K562 (cell line): ENCODE results near the gene PKP1. TPM values are rescaled to one million over a fixed set of nuclear protein-coding genes. Genes with fewer than 3 reads are reported as not detected.

Experiments used
- ATAC-seq: fragments of 200-7000 bp; cut with Tn5 transposase; 3 replicates; pipeline ENCODE4 v1.9.1; 2020; ENCODE audit warnings: moderate library complexity
- BruUV-seq: library from RNA; stranded (reverse); fragments of 400-500 nt; replicated peaks from 2 replicates; lab custom pipeline; 2021; lab: Mats Ljungman, UMichigan
- CTCF ChIA-PET: fragments of 300-600 bp; formaldehyde crosslinking; extraction: SDS; loops from one replicate; lab custom pipeline; 2021; ENCODE audit warnings: low intra/inter-chr PET ratio; lab: Yijun Ruan, JAX
- POLR2A ChIA-PET: fragments of 300-600, 350-650 bp; sonication (Branson Sonifier 250); formaldehyde crosslinking; extraction: SDS; loops from one replicate; lab custom pipeline; 2021; ENCODE audit warnings: antibody characterized with exemption, inconsistent platforms; lab: Yijun Ruan, JAX
- DNase-seq, 4 experiments: peaks; one replicate each; pipeline versions ENCODE4 v3.0.0 to v3.0.0-alpha.2; 2011 to 2018; ENCODE audit warnings: low spot score in 3 of 4, mixed read lengths in 3 of 4; ENCODE audit errors: extremely low read depth in 1 of 4
- FAIRE-seq: peaks from 2 replicates; lab custom pipeline; 2011; peaks lifted over from hg19 to GRCh38; lab: Jason Lieb, UNC
- H2AFZ ChIP-seq: 2 replicates; pipeline ENCODE4 v1.6.0; 2011; ENCODE audit warnings: low read depth, low read length, control low read depth, inconsistent platforms
- H3K27ac ChIP-seq: fragments of 200-600 bp; 3 replicates; pipeline ENCODE4 v1.8.0; 2011; ENCODE audit warnings: low read depth, mild to moderate bottlenecking, control low read depth, inconsistent platforms, low read length, moderate library complexity, mixed read lengths; ENCODE audit errors: extremely low read depth
- H3K27me3 ChIP-seq, 2 experiments: fragments of 300-600 bp in 1 of 2; 2 replicates in 1 of 2; 3 replicates in 1 of 2; pipeline versions ENCODE4 v1.6.0 to v1.8.0; 2011; ENCODE audit warnings: inconsistent platforms in 2 of 2, low read length in 2 of 2, mild to moderate bottlenecking in 1 of 2, mixed read lengths in 1 of 2, moderate library complexity in 1 of 2; ENCODE audit not compliant: control insufficient read depth in 2 of 2, insufficient read depth in 2 of 2
- H3K36me3 ChIP-seq: fragments of 300-600 bp; 3 replicates; pipeline ENCODE4 v1.8.0; 2011; ENCODE audit warnings: mild to moderate bottlenecking, low read length, inconsistent platforms; ENCODE audit not compliant: control insufficient read depth, insufficient read depth
- H3K4me1 ChIP-seq, 2 experiments: fragments of 200-600 bp in 1 of 2; replicated peaks in 1 of 2; 2 replicates in 1 of 2; 3 replicates in 1 of 2; pipeline versions ENCODE4 v1.5.1 to v1.8.0; 2011; ENCODE audit warnings: inconsistent platforms in 2 of 2, low read length in 2 of 2, mild to moderate bottlenecking in 1 of 2, mixed read lengths in 1 of 2, moderate library complexity in 1 of 2; ENCODE audit not compliant: control insufficient read depth in 2 of 2, insufficient read depth in 2 of 2
- H3K4me2 ChIP-seq: 2 replicates; pipeline ENCODE4 v1.6.1; 2011; ENCODE audit warnings: low read length, control low read depth, inconsistent platforms, mixed read lengths; ENCODE audit not compliant: insufficient read depth
- H3K4me3 ChIP-seq: fragments of 200-600 bp; sonication (generic), shearing (Covaris generic); 2 replicates; pipeline ENCODE4 v1.5.1; 2016; ENCODE audit warnings: control low read depth, inconsistent platforms
- H3K79me2 ChIP-seq: fragments of 200-600 bp; 3 replicates; pipeline ENCODE4 v1.8.0; 2011; ENCODE audit warnings: low read length, inconsistent platforms; ENCODE audit not compliant: control insufficient read depth, insufficient read depth
- H3K9ac ChIP-seq, 2 experiments: 2 replicates each; pipeline versions ENCODE4 v1.6.0 to v1.6.1; 2011; ENCODE audit warnings: low read depth in 2 of 2, low read length in 2 of 2, control low read depth in 1 of 2, inconsistent platforms in 1 of 2, mild to moderate bottlenecking in 1 of 2, mixed read lengths in 1 of 2; ENCODE audit not compliant: insufficient read depth in 1 of 2
- H3K9me1 ChIP-seq: one replicate; pipeline ENCODE4 v1.6.0; 2011; ENCODE audit warnings: inconsistent platforms, mild to moderate bottlenecking, low read length, moderate library complexity; ENCODE audit not compliant: control insufficient read depth, insufficient read depth
- H3K9me3 ChIP-seq: replicated peaks from 2 replicates; pipeline ENCODE4 v1.5.1; 2011; ENCODE audit warnings: low read depth, low read length, inconsistent platforms; ENCODE audit not compliant: control insufficient read depth, insufficient read depth
- H4K20me1 ChIP-seq: replicated peaks from 2 replicates; pipeline ENCODE4 v1.6.1; 2011; ENCODE audit warnings: low read length, inconsistent platforms, mixed read lengths; ENCODE audit not compliant: control insufficient read depth, insufficient read depth
- CHD4 ChIP-seq: fragments of 200-600 bp; sonication (generic); IDR thresholded peaks from 3 replicates; pipeline ENCODE4 v1.6.1; 2012; ENCODE audit warnings: low read depth, mild to moderate bottlenecking, mixed read lengths, low read length, inconsistent platforms; ENCODE audit not compliant: insufficient read depth, insufficient replicate concordance, poor library complexity, severe bottlenecking
- ESRRA ChIP-seq: fragments of 450-650 bp; IDR thresholded peaks from 2 replicates; pipeline ENCODE4 v1.6.1; 2014; ENCODE audit warnings: low read depth, mild to moderate bottlenecking, moderate library complexity, borderline replicate concordance
- FOS ChIP-seq: IDR thresholded peaks from 3 replicates; pipeline ENCODE4 v1.6.1; 2011; ENCODE audit not compliant: insufficient read length; ENCODE audit errors: extremely low read depth
- KAT8 ChIP-seq: fragments of 450-650 bp; IDR thresholded peaks from 2 replicates; pipeline ENCODE4 v1.6.1; 2016; ENCODE audit warnings: low read depth, mild to moderate bottlenecking
- KLF13 ChIP-seq: fragments of 450-650 bp; IDR thresholded peaks from 2 replicates; pipeline ENCODE4 v1.6.1; 2016; ENCODE audit warnings: missing genetic modification characterization, low read depth, mild to moderate bottlenecking, missing compliant biosample characterization, moderate library complexity, borderline replicate concordance
- LEF1 ChIP-seq: fragments of 450-650 bp; IDR thresholded peaks from 2 replicates; pipeline ENCODE4 v1.6.1; 2016; ENCODE audit warnings: mild to moderate bottlenecking
- RFX5 ChIP-seq: IDR thresholded peaks from 2 replicates; pipeline ENCODE4 v1.6.1; 2011; ENCODE audit warnings: low read depth, mild to moderate bottlenecking, improper control_type of control experiment, low read length
- SMAD2 ChIP-seq: fragments of 150-350 bp; IDR thresholded peaks from 2 replicates; pipeline ENCODE4 v1.6.1; 2014; ENCODE audit warnings: low read depth, mild to moderate bottlenecking, low read length
- WGBS: fragments of 100-300 bp; shearing (Covaris generic); methylation state at CpG from one replicate; pipeline ENCODE4 v1.1.6; 2016; ENCODE audit warnings: low coverage, mixed read lengths; ENCODE audit not compliant: insufficient coverage; ENCODE audit errors: missing lambda C conversion rate; 5-methylcytosine and 5-hydroxymethylcytosine counted together
- in situ Hi-C: fragments of 300-500 bp; cut with MboI; formaldehyde crosslinking; loops from 4 replicates; pipeline ENCODE4 v1.15.0; 2018; ENCODE audit warnings: inconsistent platforms, mixed read lengths
- intact Hi-C: fragments of 100-400 bp; cut with micrococcal nuclease; formaldehyde crosslinking; loops from 2 replicates; pipeline ENCODE4 v1.14.2; 2022
- polyA plus RNA-seq, 8 experiments: library from polyadenylated mRNA; depleted of rRNA in 4 of 8; stranded (reverse) in 5 of 8; unstranded in 3 of 8; fragments of >200 nt; fragmentation: Nextera tagmentation in 2 of 8; fragmentation: Illumina TruSeq in 1 of 8; extraction: Ambion mirVana in 2 of 8; extraction: Trizol in 1 of 8; gene quantifications; 2 replicates each; pipeline versions ENCODE4 v1.2.1 to v1.2.3, GENCODE V29; 2011 to 2014; ENCODE audit warnings: inconsistent platforms in 1 of 8, missing spikeins in 1 of 8
- total RNA-seq, 7 experiments: library from RNA; depleted of rRNA in 6 of 7; stranded (reverse); fragments of >200 nt in 6 of 7; fragmentation: Illumina TruSeq in 2 of 7; extraction: Trizol in 2 of 7; gene quantifications; 2 replicates each; pipeline versions ENCODE4 v1.2.1 to v1.2.3, GENCODE V29; 2011 to 2021; ENCODE audit warnings: low replicate concordance in 1 of 7
- TF ChIP-seq, protein P1 (sequence below): fragments of 450-650 bp; IDR thresholded peaks from 2 replicates; pipeline ENCODE4 v1.6.1; 2016; ENCODE audit warnings: missing biosample characterization, missing genetic modification characterization
- TF ChIP-seq, protein P2 (sequence below), 2 experiments: fragments of 200-800 bp in 1 of 2; sonication (Bioruptor generic) in 1 of 2; sonication (generic) in 1 of 2; formaldehyde crosslinking in 1 of 2; IDR thresholded peaks in 1 of 2; conservative IDR thresholded peaks in 1 of 2; 2 replicates each; pipeline versions ENCODE4 v1.5.0 to v1.6.1; 2016 to 2020; ENCODE audit warnings: missing compliant biosample characterization in 1 of 2, missing genetic modification characterization in 1 of 2, missing genetic modification reagents in 1 of 2

Gene PKP1
- total and polyA plus RNA-seq, 9 of the 15 experiments (the other 6 are each of a cell fraction or from before 2014, with no cell fraction given), result not detected

DNA sequence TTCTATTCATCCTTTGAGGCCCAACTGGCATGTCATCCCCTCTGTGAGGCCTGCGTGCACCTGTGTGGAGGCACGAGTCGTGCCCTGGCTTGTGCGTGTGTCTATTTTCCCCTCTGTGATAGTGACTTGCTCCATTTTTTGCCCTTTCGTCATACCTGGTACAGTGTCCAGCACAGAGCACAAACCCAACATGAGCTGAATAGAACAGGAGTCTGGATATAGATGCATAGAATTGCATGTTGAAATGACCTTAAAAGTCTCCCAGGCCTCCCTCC is 61.7 kb downstream of the PKP1 start:
- DNase-seq, result no peak
- Histone ChIP-seq H4K20me1 (peaks cover 16% of the 10 kb centered on the region; the same call in 1 of the 2 replicates), H3K27ac (no peak overlapping the region), H3K4me2 (no peak overlapping the region), H3K36me3 (no peaks in the 10 kb centered on the region), H3K9ac (no peak overlapping the region), H3K4me3 (no peak overlapping the region), H3K9me1 (no peaks in the 10 kb centered on the region), H3K79me2 (no peaks in the 10 kb centered on the region), H2AFZ (no peak overlapping the region), H3K9me3 (no peaks in the 10 kb centered on the region), H3K27me3 (peaks cover 0 to 39% of the 10 kb centered on the region in 2 experiments; a peak in 2 of 5 replicates), H3K4me1 (no peaks in the 10 kb centered on the region)
- intact Hi-C loops (loop anchor here (5.0 kb wide), 1 partner anchor 93 kb away; no protein-coding TSS in a partner anchor), in situ Hi-C loops (no loop called here)
- no peak for FAIRE-seq
- POLR2A ChIA-PET, result interaction anchor here (0.5 to 0.7 kb wide), 2 partner anchors 23 to 39 kb away, joined by 4 read pairs; no protein-coding TSS in a partner anchor
- WGBS, result under 1% methylated on average over 5 of the region's 5 CpGs
- CTCF ChIA-PET, result no interaction called here
- ATAC-seq, result no peak
- TF ChIP-seq KLF13 (no peak), ESRRA (no peak), SMAD2 (no peak), CHD4 (no peak), FOS (no peak), KAT8 (no peak), LEF1 (no peak), RFX5 (no peak)
- TF ChIP-seq, protein P1, sequence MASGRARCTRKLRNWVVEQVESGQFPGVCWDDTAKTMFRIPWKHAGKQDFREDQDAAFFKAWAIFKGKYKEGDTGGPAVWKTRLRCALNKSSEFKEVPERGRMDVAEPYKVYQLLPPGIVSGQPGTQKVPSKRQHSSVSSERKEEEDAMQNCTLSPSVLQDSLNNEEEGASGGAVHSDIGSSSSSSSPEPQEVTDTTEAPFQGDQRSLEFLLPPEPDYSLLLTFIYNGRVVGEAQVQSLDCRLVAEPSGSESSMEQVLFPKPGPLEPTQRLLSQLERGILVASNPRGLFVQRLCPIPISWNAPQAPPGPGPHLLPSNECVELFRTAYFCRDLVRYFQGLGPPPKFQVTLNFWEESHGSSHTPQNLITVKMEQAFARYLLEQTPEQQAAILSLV (tag), result no peak
- TF ChIP-seq, protein P2, sequence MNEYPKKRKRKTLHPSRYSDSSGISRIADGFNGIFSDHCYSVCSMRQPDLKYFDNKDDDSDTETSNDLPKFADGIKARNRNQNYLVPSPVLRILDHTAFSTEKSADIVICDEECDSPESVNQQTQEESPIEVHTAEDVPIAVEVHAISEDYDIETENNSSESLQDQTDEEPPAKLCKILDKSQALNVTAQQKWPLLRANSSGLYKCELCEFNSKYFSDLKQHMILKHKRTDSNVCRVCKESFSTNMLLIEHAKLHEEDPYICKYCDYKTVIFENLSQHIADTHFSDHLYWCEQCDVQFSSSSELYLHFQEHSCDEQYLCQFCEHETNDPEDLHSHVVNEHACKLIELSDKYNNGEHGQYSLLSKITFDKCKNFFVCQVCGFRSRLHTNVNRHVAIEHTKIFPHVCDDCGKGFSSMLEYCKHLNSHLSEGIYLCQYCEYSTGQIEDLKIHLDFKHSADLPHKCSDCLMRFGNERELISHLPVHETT (CRISPR knock-in tag; conservative IDR thresholded peaks at IDR 0.05 in 1 of 2, IDR thresholded peaks at IDR 0.05 in 1 of 2), result no peak
- BruUV-seq, result no TSS peak
